Brain microvascular endothelial cell (primary cell): ENCODE data around the gene ADAM23.
A peak's percentile ranks its signal among the peaks of the same experiment; 100 is the strongest.

ENCODE experiments used
- DNase-seq: peaks from one replicate; pipeline ENCODE4 v3.0.0-alpha.2; 2020
- H3K27ac ChIP-seq: fragments of 250-450 bp; sonication (Bioruptor Pico); 2 replicates; pipeline ENCODE4 v1.5.1; 2020; ENCODE audit warnings: mild to moderate bottlenecking, moderate library complexity
- H3K27me3 ChIP-seq: fragments of 250-450 bp; sonication (Bioruptor Pico); replicated peaks from 2 replicates; pipeline ENCODE4 v1.5.1; 2020; ENCODE audit warnings: mild to moderate bottlenecking
- H3K36me3 ChIP-seq: fragments of 250-450 bp; sonication (Bioruptor Pico); replicated peaks from 2 replicates; pipeline ENCODE4 v1.5.1; 2020; ENCODE audit warnings: mild to moderate bottlenecking
- H3K4me3 ChIP-seq: 2 replicates; pipeline ENCODE4 v1.5.1; 2011; ENCODE audit warnings: low read depth, mild to moderate bottlenecking, control low read depth, low read length, moderate library complexity
- CTCF ChIP-seq: IDR thresholded peaks from 2 replicates; pipeline ENCODE4 v1.5.1; 2011; ENCODE audit warnings: low read depth, mild to moderate bottlenecking, moderate library complexity, low read length, control low read depth, inconsistent platforms; ENCODE audit errors: missing control alignments
- in situ Hi-C: cut with HindIII; loops from 2 replicates; pipeline ENCODE4 v1.10.0; 2017; ENCODE audit warnings: low sequenced_read_pairs, low pct_ligation_motif_present

The ADAM23 gene

DNA sequence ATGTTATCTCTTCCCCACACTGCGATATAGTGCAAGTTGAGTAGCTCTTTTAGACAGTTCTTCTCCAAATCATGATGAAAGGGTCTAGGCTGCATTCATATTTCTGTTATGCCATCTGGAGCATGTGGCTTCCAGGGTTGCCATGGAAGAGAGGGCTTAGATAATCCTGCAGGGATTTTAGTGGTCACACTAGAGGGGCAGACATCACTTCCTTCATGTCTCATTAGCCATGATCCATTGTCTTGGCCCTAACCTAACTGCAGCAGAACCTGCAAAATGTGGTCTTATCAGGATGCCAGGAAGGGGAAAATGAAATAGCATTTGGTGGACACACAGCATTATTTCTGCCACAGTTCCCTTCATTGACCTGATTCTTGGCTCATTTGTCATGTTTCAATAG is 83.1 kb downstream of the ADAM23 start:
- Histone ChIP-seq H3K4me3 (no peak overlapping the region), H3K36me3 (no peaks in the 10 kb centered on the region), H3K27me3 (no peaks in the 10 kb centered on the region), H3K27ac (no peak overlapping the region)
- TF ChIP-seq CTCF: no peak
- in situ Hi-C loops: no loop called here
- DNase-seq: no peak

GRCh38 chr2:206527153-206527552 is 83.8 kb downstream of the ADAM23 start:
- H3K27ac ChIP-seq: no peak overlapping the region
- TF ChIP-seq CTCF: no peak
- H3K36me3 ChIP-seq: no peaks in the 10 kb centered on the region
- H3K4me3 ChIP-seq: no peak overlapping the region
- in situ Hi-C loops: no loop called here
- no peaks in the 10 kb centered on the region for H3K27me3 ChIP-seq
- no peak for DNase-seq

DNA sequence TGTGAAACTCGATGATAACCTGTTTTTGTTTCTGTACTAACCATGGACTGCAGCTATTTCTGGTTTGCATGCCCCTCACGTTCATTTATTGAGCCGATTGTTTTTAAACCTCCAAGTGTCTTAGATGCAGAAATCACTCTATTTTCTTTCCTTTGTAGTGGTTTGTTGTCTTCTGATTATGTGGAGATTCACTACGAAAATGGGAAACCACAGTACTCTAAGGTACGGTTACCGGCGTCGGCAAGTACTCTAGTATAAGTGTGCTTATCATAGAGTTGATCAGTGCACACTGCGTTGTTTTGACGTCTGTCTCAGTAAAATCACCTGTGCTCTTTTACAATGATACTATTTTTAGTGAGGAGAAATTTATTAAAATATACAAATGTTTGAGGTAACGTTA is 87.4 kb downstream of the ADAM23 start:
- no peak for DNase-seq
- H3K36me3 ChIP-seq: no peaks in the 10 kb centered on the region
- no peak overlapping the region for H3K27ac ChIP-seq
- H3K27me3 ChIP-seq: no peaks in the 10 kb centered on the region
- H3K4me3 ChIP-seq: no peak overlapping the region
- in situ Hi-C loops: no loop called here
- no peak for TF ChIP-seq CTCF

GRCh38 chr2:206531996-206532543 is 88.7 kb downstream of the ADAM23 start:
- Histone ChIP-seq H3K36me3 (no peaks in the 10 kb centered on the region), H3K27ac (no peak overlapping the region), H3K4me3 (no peak overlapping the region), H3K27me3 (no peaks in the 10 kb centered on the region)
- no peak for TF ChIP-seq CTCF
- in situ Hi-C loops: no loop called here
- peak; percentile 3 for DNase-seq

DNA sequence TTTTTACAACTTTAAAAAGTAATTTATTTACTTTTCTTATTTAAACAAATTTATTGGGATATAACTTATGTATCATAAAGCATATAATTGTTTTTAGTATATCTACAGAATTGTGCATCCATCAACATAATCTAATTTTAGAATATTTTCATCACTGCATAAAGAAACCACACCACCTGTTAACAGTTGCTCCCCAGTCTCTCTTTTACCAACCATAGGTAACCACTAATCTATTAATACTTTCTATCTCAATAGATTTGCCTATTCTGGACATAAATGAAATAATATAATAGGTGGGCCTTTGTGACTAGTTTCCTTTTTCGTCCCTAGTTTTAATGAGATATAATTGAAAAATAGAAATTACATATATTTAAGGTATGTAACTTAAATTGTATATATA is 90.6 kb downstream of the ADAM23 start:
- Histone ChIP-seq H3K36me3 (no peaks in the 10 kb centered on the region), H3K4me3 (no peak overlapping the region), H3K27me3 (no peaks in the 10 kb centered on the region), H3K27ac (no peak overlapping the region)
- TF ChIP-seq CTCF: no peak
- DNase-seq: no peak
- in situ Hi-C loops: no loop called here

GRCh38 chr2:206535260-206535986 is 92.1 kb downstream of the ADAM23 start:
- H3K27ac ChIP-seq: no peak overlapping the region
- H3K36me3 ChIP-seq: no peaks in the 10 kb centered on the region
- no peak for TF ChIP-seq CTCF
- in situ Hi-C loops: no loop called here
- no peak overlapping the region for H3K4me3 ChIP-seq
- DNase-seq: no peak
- H3K27me3 ChIP-seq: no peaks in the 10 kb centered on the region
